ENCODE data around the gene PDE4D. TPM values are rescaled to one million over a fixed set of nuclear protein-coding genes. Genes with fewer than 3 reads are reported as not detected.

PDE4D gene
- total RNA-seq, 1 donor: 12.7 TPM

- no peak for TF ChIP-seq CTCF (IDR thresholded peaks at IDR 0.05; ENCODE audit: insufficient read depth, low read length)
- no peak overlapping the region for H3K4me3 ChIP-seq (ENCODE audit: low read depth, low read length)
- no peak for DNase-seq (ENCODE audit: low read depth)
Measured at GRCh38 chr5:59184769-59185168, 708.8 kb downstream of the PDE4D start.

- no peak for TF ChIP-seq CTCF (IDR thresholded peaks at IDR 0.05; ENCODE audit: insufficient read depth, low read length)
Measured at GRCh38 chr5:59182760-59183159, 710.8 kb downstream of the PDE4D start.

GRCh38 chr5:59180515-59180914 lies 713.0 kb downstream of the PDE4D start:
- no peak for TF ChIP-seq CTCF (IDR thresholded peaks at IDR 0.05; ENCODE audit: insufficient read depth, low read length)
- H3K4me3 ChIP-seq (ENCODE audit: low read depth, low read length): no peak overlapping the region
- DNase-seq (ENCODE audit: low read depth): no peak

More at GRCh38 chr5:59182760-59183159, 710.8 kb downstream of the PDE4D start:
- no peak overlapping the region for H3K4me3 ChIP-seq (ENCODE audit: low read depth, low read length)
- no peak for DNase-seq (ENCODE audit: low read depth)

- DNase-seq (ENCODE audit: low read depth): no peak
- no peak overlapping the region for H3K4me3 ChIP-seq (ENCODE audit: low read depth, low read length)
- no peak for TF ChIP-seq CTCF (IDR thresholded peaks at IDR 0.05; ENCODE audit: insufficient read depth, low read length)
Measured at GRCh38 chr5:59179704-59180103, 713.8 kb downstream of the PDE4D start.

- no peak for TF ChIP-seq CTCF (IDR thresholded peaks at IDR 0.05; ENCODE audit: insufficient read depth, low read length)
- DNase-seq (ENCODE audit: low read depth): no peak
- H3K4me3 ChIP-seq (ENCODE audit: low read depth, low read length): no peak overlapping the region
Measured at GRCh38 chr5:59178482-59178881, 715.0 kb downstream of the PDE4D start.

- TF ChIP-seq CTCF (IDR thresholded peaks at IDR 0.05; ENCODE audit: insufficient read depth, low read length): no peak
- no peak for DNase-seq (ENCODE audit: low read depth)
- H3K4me3 ChIP-seq (ENCODE audit: low read depth, low read length): no peak overlapping the region
Measured at GRCh38 chr5:59178071-59178470, 715.5 kb downstream of the PDE4D start.

GRCh38 chr5:59177644-59178043 lies 715.9 kb downstream of the PDE4D start:
- no peak for DNase-seq (ENCODE audit: low read depth)
- no peak for TF ChIP-seq CTCF (IDR thresholded peaks at IDR 0.05; ENCODE audit: insufficient read depth, low read length)
- H3K4me3 ChIP-seq (ENCODE audit: low read depth, low read length): no peak overlapping the region

All from fibroblast of the aortic adventitia (primary cell).